ENCODE results near the gene CTTNBP2.

The CTTNBP2 gene

GRCh38 chr7:117669818-117670217 lies 203.4 kb downstream of the CTTNBP2 start:
- DNase-seq (ENCODE audit: extremely low spot score, insufficient read length, low read depth): no peak
- no peak for FAIRE-seq

GRCh38 chr7:117667456-117667855 lies 205.8 kb downstream of the CTTNBP2 start:
- FAIRE-seq: no peak
- no peak for DNase-seq (ENCODE audit: extremely low spot score, insufficient read length, low read depth)

- FAIRE-seq: no peak
Measured at GRCh38 chr7:117666689-117667088, 206.6 kb downstream of the CTTNBP2 start.

GRCh38 chr7:117666031-117666430 lies 207.2 kb downstream of the CTTNBP2 start:
- FAIRE-seq (no peak), DNase-seq (ENCODE audit: extremely low spot score, insufficient read length, low read depth) (no peak)

More at GRCh38 chr7:117666689-117667088, 206.6 kb downstream of the CTTNBP2 start:
- no peak for DNase-seq (ENCODE audit: extremely low spot score, insufficient read length, low read depth)

GRCh38 chr7:117665368-117665767 lies 207.9 kb downstream of the CTTNBP2 start:
- DNase-seq (ENCODE audit: extremely low spot score, insufficient read length, low read depth) (no peak), FAIRE-seq (no peak)

- DNase-seq (ENCODE audit: extremely low spot score, insufficient read length, low read depth) (no peak), FAIRE-seq (no peak)
Measured at GRCh38 chr7:117664047-117664446, 209.2 kb downstream of the CTTNBP2 start.

GRCh38 chr7:117661328-117661727 lies 211.9 kb downstream of the CTTNBP2 start:
- DNase-seq (ENCODE audit: extremely low spot score, insufficient read length, low read depth): no peak
- no peak for FAIRE-seq

Measured in GM18507 (cell line).